Body of pancreas (tissue), 4 donors: ENCODE measurements around the gene CCDC85A. TPM values are rescaled to one million over a fixed set of nuclear protein-coding genes. Genes with fewer than 3 reads are reported as not detected.
"Not testable (repeated sequence)": the region's sequence is repeated elsewhere in the genome, so short reads cannot be mapped to it uniquely, and the experiment has no call there.

Experiments
- ATAC-seq: fragments of 150-250 bp; one replicate; pipeline ENCODE4 v1.9.1; 2016
- DNase-seq, 4 donors: peaks; one replicate each; pipeline ENCODE4 v3.0.0-alpha.2; 2019
- H3K27ac ChIP-seq, 4 donors: fragments of 200-600 bp; sonication (generic); 1 replicate in 3 of 4; 2 replicates in 1 of 4; pipeline versions ENCODE4 v1.5.1 to v1.6.1; 2016 to 2019; ENCODE audit warnings: mild to moderate bottlenecking in 1 of 4, mixed read lengths in 1 of 4, moderate library complexity in 1 of 4
- H3K27me3 ChIP-seq, 2 donors: fragments of 200-600 bp; sonication (generic); one replicate each; pipeline ENCODE4 v1.6.0; 2016; ENCODE audit warnings: mild to moderate bottlenecking in 1 of 2
- H3K36me3 ChIP-seq, 2 donors: fragments of 200-600 bp; sonication (generic); replicated peaks in 1 of 2; 2 replicates each; pipeline ENCODE4 v1.5.1; 2016; ENCODE audit warnings: low read depth in 2 of 2; ENCODE audit not compliant: insufficient read depth in 1 of 2
- H3K4me1 ChIP-seq: fragments of 200-600 bp; sonication (generic); one replicate; pipeline ENCODE4 v1.6.0; 2016
- H3K4me3 ChIP-seq, 2 donors: fragments of 200-600 bp; sonication (generic); 1 replicate in 1 of 2; 2 replicates in 1 of 2; pipeline ENCODE4 v1.5.1; 2016 to 2019
- H3K9me3 ChIP-seq, 3 donors: fragments of 200-600 bp; sonication (generic); 1 replicate in 2 of 3; 2 replicates in 1 of 3; pipeline ENCODE4 v1.5.1; 2016
- POLR2A ChIP-seq, 3 donors: fragments of 450-650 bp; IDR thresholded peaks; one replicate each; pipeline ENCODE4 v1.6.1; 2016; ENCODE audit warnings: antibody characterized with exemption in 3 of 3, mild to moderate bottlenecking in 2 of 3
- WGBS, 2 donors: methylation state at CpG; one replicate each; pipeline ENCODE4 v1.1.5; 2017; 5-methylcytosine and 5-hydroxymethylcytosine counted together
- intact Hi-C: fragments of 100-400 bp; cut with DNase I; formaldehyde crosslinking; loops from one replicate; pipeline ENCODE4 v1.15.1; 2023
- total RNA-seq, 2 donors: library from RNA; depleted of rRNA; stranded (reverse); fragments of >200 nt; gene quantifications; one replicate each; pipeline ENCODE4 v1.1.0, GENCODE V29; 2016
- TF ChIP-seq, protein P1 (sequence below), 7 experiments: fragments of 450-650 bp in 4 of 7; fragments of 200-600 bp in 3 of 7; sonication (generic) in 3 of 7; IDR thresholded peaks; one replicate each; pipeline ENCODE4 v1.5.1; 2016 to 2019; ENCODE audit warnings: antibody characterized with exemption in 7 of 7

CCDC85A gene
- total RNA-seq, 2 donors from 2014 or later = 2.3 to 2.6 TPM

- no peaks in the 10 kb centered on the region for H3K9me3 ChIP-seq
- H3K4me3 ChIP-seq = no peak overlapping the region
- H3K27me3 ChIP-seq = no peaks in the 10 kb centered on the region
- DNase-seq (no peak), ATAC-seq (no peak)
- no peaks in the 10 kb centered on the region for H3K36me3 ChIP-seq
- intact Hi-C loops = no loop called here
- H3K4me1 ChIP-seq = no peaks in the 10 kb centered on the region
- 56 to 72% methylated on average over 3 of the region's 3 CpGs for WGBS, 2 donors
- no peak for TF ChIP-seq POLR2A (IDR thresholded peaks at IDR 0.05)
- TF ChIP-seq, protein P1, sequence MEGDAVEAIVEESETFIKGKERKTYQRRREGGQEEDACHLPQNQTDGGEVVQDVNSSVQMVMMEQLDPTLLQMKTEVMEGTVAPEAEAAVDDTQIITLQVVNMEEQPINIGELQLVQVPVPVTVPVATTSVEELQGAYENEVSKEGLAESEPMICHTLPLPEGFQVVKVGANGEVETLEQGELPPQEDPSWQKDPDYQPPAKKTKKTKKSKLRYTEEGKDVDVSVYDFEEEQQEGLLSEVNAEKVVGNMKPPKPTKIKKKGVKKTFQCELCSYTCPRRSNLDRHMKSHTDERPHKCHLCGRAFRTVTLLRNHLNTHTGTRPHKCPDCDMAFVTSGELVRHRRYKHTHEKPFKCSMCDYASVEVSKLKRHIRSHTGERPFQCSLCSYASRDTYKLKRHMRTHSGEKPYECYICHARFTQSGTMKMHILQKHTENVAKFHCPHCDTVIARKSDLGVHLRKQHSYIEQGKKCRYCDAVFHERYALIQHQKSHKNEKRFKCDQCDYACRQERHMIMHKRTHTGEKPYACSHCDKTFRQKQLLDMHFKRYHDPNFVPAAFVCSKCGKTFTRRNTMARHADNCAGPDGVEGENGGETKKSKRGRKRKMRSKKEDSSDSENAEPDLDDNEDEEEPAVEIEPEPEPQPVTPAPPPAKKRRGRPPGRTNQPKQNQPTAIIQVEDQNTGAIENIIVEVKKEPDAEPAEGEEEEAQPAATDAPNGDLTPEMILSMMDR (IDR thresholded peaks at IDR 0.05) = no peak
- H3K27ac ChIP-seq = no peak overlapping the region
Measured at GRCh38 chr2:56148825-56149224, 35.0 kb upstream of the CCDC85A start.

DNA sequence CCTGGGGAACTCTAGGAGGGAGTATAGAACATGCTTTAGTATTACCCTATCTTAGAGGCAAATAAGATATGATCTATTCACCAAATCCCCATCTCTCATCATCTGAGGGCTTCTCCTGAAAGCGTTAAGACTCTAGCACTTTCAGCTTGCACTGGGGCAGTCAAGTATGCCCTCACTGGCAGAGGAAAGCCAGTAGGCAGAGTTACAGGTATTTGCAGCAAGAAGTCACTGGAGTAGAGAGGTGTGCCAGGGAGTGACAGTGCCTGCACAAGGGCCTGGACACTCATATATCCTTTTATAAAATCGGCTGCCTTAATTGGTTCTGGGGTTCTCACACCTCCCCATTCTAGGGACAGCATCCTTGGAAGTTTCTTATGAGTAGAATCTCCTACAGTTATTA, 31.9 kb upstream of the CCDC85A start:
- WGBS, 2 donors = 54 to 56% methylated on average over 2 of the region's 2 CpGs
- intact Hi-C loops = no loop called here
- no peak for TF ChIP-seq POLR2A (IDR thresholded peaks at IDR 0.05)
- TF ChIP-seq, protein P1 (IDR thresholded peaks at IDR 0.05) = no peak
- no peaks in the 10 kb centered on the region for H3K9me3 ChIP-seq
- H3K36me3 ChIP-seq = no peaks in the 10 kb centered on the region
- no peak for ATAC-seq
- no peaks in the 10 kb centered on the region for H3K4me1 ChIP-seq
- no peaks in the 10 kb centered on the region for H3K27me3 ChIP-seq
- no peak for DNase-seq
- H3K4me3 ChIP-seq = no peak overlapping the region
- H3K27ac ChIP-seq = no peak overlapping the region

DNA sequence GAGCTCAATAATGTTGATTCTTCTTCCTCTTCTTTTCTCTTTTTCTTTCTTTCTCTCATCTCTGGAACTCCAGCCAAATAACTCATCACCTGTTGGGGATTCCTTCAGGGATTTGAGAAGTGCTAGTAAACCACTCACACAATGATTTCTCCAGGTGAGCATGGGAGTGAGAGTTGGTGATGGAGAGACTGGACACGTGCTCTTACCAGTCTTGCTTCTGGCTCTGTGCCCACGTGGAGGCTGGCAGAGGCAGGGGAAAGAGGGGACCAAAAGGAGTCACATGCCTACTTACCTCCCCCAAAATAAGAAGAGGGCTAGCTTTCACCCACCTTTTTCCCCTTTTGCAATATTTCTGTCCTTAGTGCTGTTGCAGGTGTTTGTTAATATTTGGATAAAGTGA, 28.6 kb upstream of the CCDC85A start:
- WGBS, 2 donors = 40 to 51% methylated on average over 2 of the region's 2 CpGs
- H3K4me1 ChIP-seq = no peaks in the 10 kb centered on the region
- intact Hi-C loops = no loop called here
- no peaks in the 10 kb centered on the region for H3K9me3 ChIP-seq
- TF ChIP-seq, protein P1 (IDR thresholded peaks at IDR 0.05) = no peak
- TF ChIP-seq POLR2A (IDR thresholded peaks at IDR 0.05) = no peak
- no peaks in the 10 kb centered on the region for H3K36me3 ChIP-seq
- H3K4me3 ChIP-seq = no peak overlapping the region
- DNase-seq (no peak), ATAC-seq (no peak)
- H3K27ac ChIP-seq = no peak overlapping the region
- no peaks in the 10 kb centered on the region for H3K27me3 ChIP-seq

GRCh38 chr2:56159875-56160274, 23.9 kb upstream of the CCDC85A start:
- ATAC-seq, H3K27ac ChIP-seq, DNase-seq, H3K9me3 ChIP-seq, H3K36me3 ChIP-seq, H3K4me1 ChIP-seq, intact Hi-C loops, H3K4me3 ChIP-seq, H3K27me3 ChIP-seq: not testable (repeated sequence)
- WGBS, 2 donors = 60 to 63% methylated on average over 5 of the region's 5 CpGs

GRCh38 chr2:56167616-56168562, 15.9 kb upstream of the CCDC85A start:
- Histone ChIP-seq H3K4me1 (no peaks in the 10 kb centered on the region), H3K9me3 (no peaks in the 10 kb centered on the region), H3K36me3 (no peaks in the 10 kb centered on the region), H3K27me3 (no peaks in the 10 kb centered on the region), H3K4me3 (no peak overlapping the region), H3K27ac (no peak overlapping the region)
- DNase-seq (no peak), ATAC-seq (no peak)
- WGBS, 2 donors = 66 to 76% methylated on average over 4 of the region's 4 CpGs
- no peak for TF ChIP-seq POLR2A (IDR thresholded peaks at IDR 0.05)
- TF ChIP-seq, protein P1 (IDR thresholded peaks at IDR 0.05) = no peak
- intact Hi-C loops = no loop called here
